HG03575 (cell line): Measurements from ENCODE around the gene ARHGAP24.
"Not testable (repeated sequence)": the region's sequence is repeated elsewhere in the genome, so short reads cannot be mapped to it uniquely, and the experiment has no call there.

Source experiments
- ATAC-seq: cut with Tn5 transposase; IDR thresholded peaks from one replicate; pipeline ENCODE4 v1.9.1; 2021; ENCODE audit not compliant: unreplicated experiment, insufficient number of reproducible peaks, low FRiP score; ENCODE audit errors: extremely low read depth

The ARHGAP24 gene

GRCh38 chr4:85477534-85477933 is 2.6 kb downstream of the ARHGAP24 start:
- no peak for ATAC-seq

GRCh38 chr4:85478576-85478975 is 3.6 kb downstream of the ARHGAP24 start:
- ATAC-seq = no peak

- ATAC-seq = no peak
These were observed 7.2 kb downstream of the ARHGAP24 start for GRCh38 chr4:85482010-85482738.

- no peak for ATAC-seq
These were observed 11.6 kb downstream of the ARHGAP24 start for GRCh38 chr4:85486425-85487086.

GRCh38 chr4:85488416-85488815 is 13.5 kb downstream of the ARHGAP24 start:
- no peak for ATAC-seq

- no peak for ATAC-seq
These were observed 14.5 kb downstream of the ARHGAP24 start for GRCh38 chr4:85489273-85489981.

- ATAC-seq = no peak
These were observed 16.6 kb downstream of the ARHGAP24 start for GRCh38 chr4:85491527-85491926.

GRCh38 chr4:85492336-85492735 is 17.4 kb downstream of the ARHGAP24 start:
- ATAC-seq = no peak

- ATAC-seq = no peak
These were observed 20.7 kb downstream of the ARHGAP24 start for GRCh38 chr4:85495621-85496020.

- no peak for ATAC-seq
These were observed 21.3 kb downstream of the ARHGAP24 start for GRCh38 chr4:85496126-85496849.

GRCh38 chr4:85496933-85497332 is 22.0 kb downstream of the ARHGAP24 start:
- ATAC-seq = no peak

- ATAC-seq = peak; percentile 93
These were observed 23.3 kb downstream of the ARHGAP24 start for GRCh38 chr4:85498068-85498733.

GRCh38 chr4:85499573-85499972 is 24.6 kb downstream of the ARHGAP24 start:
- no peak for ATAC-seq

- ATAC-seq = no peak
These were observed 25.3 kb downstream of the ARHGAP24 start for GRCh38 chr4:85500110-85500867.

- ATAC-seq = not testable (repeated sequence)
These were observed 26.2 kb downstream of the ARHGAP24 start for GRCh38 chr4:85501145-85501544.

GRCh38 chr4:85508654-85509053 is 33.7 kb downstream of the ARHGAP24 start:
- ATAC-seq = no peak

GRCh38 chr4:85509882-85510631 is 35.1 kb downstream of the ARHGAP24 start:
- ATAC-seq = no peak

GRCh38 chr4:85510632-85510984 is 35.7 kb downstream of the ARHGAP24 start:
- ATAC-seq = no peak
